Astrocyte (in vitro differentiated cells and primary cell): Measurements from ENCODE around the gene LIN37. TPM values are rescaled to one million over a fixed set of nuclear protein-coding genes. Genes with fewer than 3 reads are reported as not detected.

Source experiments
- DNase-seq: peaks from one replicate; pipeline ENCODE4 v3.0.0-alpha.2; 2010; ENCODE audit warnings: low read depth
- FAIRE-seq: peaks from 2 replicates; lab custom pipeline; 2011; peaks lifted over from hg19 to GRCh38; lab: Jason Lieb, UNC
- H2AFZ ChIP-seq: 2 replicates; pipeline ENCODE4 v1.6.0; 2012; ENCODE audit warnings: low read depth, low read length, inconsistent platforms
- H3K27ac ChIP-seq: 2 replicates; pipeline ENCODE4 v1.5.1; 2011; ENCODE audit warnings: low read depth, low read length, inconsistent platforms
- H3K27me3 ChIP-seq: 2 replicates; pipeline ENCODE4 v1.6.0; 2011; ENCODE audit warnings: low read length, inconsistent platforms; ENCODE audit not compliant: insufficient read depth
- H3K36me3 ChIP-seq: 2 replicates; pipeline ENCODE4 v1.5.1; 2011; ENCODE audit warnings: low read length, inconsistent platforms; ENCODE audit not compliant: insufficient read depth
- H3K4me1 ChIP-seq: 2 replicates; pipeline ENCODE4 v1.5.1; 2011; ENCODE audit warnings: low read length, inconsistent platforms; ENCODE audit not compliant: insufficient read depth
- H3K4me2 ChIP-seq: 2 replicates; pipeline ENCODE4 v1.6.0; 2012; ENCODE audit warnings: low read length, inconsistent platforms
- H3K4me3 ChIP-seq: 2 replicates; pipeline ENCODE4 v1.5.1; 2011; ENCODE audit warnings: low read depth, mild to moderate bottlenecking, low read length, inconsistent platforms; ENCODE audit not compliant: insufficient read depth
- H3K79me2 ChIP-seq: 2 replicates; pipeline ENCODE4 v1.6.0; 2012; ENCODE audit warnings: mild to moderate bottlenecking, low read length, inconsistent platforms; ENCODE audit not compliant: insufficient read depth
- H3K9ac ChIP-seq: 2 replicates; pipeline ENCODE4 v1.6.0; 2012; ENCODE audit warnings: mild to moderate bottlenecking, low read length, inconsistent platforms
- H3K9me3 ChIP-seq: 2 replicates; pipeline ENCODE4 v1.5.1; 2012; ENCODE audit warnings: low read depth, mild to moderate bottlenecking, low read length, inconsistent platforms; ENCODE audit not compliant: insufficient read depth
- H4K20me1 ChIP-seq: 2 replicates; pipeline ENCODE4 v1.6.0; 2012; ENCODE audit warnings: low read length, inconsistent platforms; ENCODE audit not compliant: insufficient read depth
- H3K27ac Mint-ChIP-seq: one replicate; pipeline ENCODE4 v1.8.0; 2021; ENCODE audit warnings: mild to moderate bottlenecking, mixed read lengths; ENCODE audit not compliant: unreplicated experiment
- H3K27me3 Mint-ChIP-seq: one replicate; pipeline ENCODE4 v1.8.0; 2021; ENCODE audit warnings: low read depth, mixed read lengths; ENCODE audit not compliant: unreplicated experiment
- H3K36me3 Mint-ChIP-seq: one replicate; pipeline ENCODE4 v1.8.0; 2021; ENCODE audit warnings: low read depth, mixed read lengths; ENCODE audit not compliant: unreplicated experiment
- H3K4me1 Mint-ChIP-seq: one replicate; pipeline ENCODE4 v1.8.0; 2021; ENCODE audit warnings: low read depth, mixed read lengths; ENCODE audit not compliant: unreplicated experiment
- H3K4me3 Mint-ChIP-seq: one replicate; pipeline ENCODE4 v1.8.0; 2021; ENCODE audit warnings: mild to moderate bottlenecking, moderate library complexity, mixed read lengths; ENCODE audit not compliant: unreplicated experiment
- H3K9me3 Mint-ChIP-seq: one replicate; pipeline ENCODE4 v1.8.0; 2021; ENCODE audit warnings: mild to moderate bottlenecking, mixed read lengths; ENCODE audit not compliant: unreplicated experiment
- CTCF ChIP-seq: IDR thresholded peaks from 2 replicates; pipeline ENCODE4 v1.5.1; 2011; ENCODE audit warnings: low read depth, mild to moderate bottlenecking, inconsistent platforms, low read length, moderate library complexity; ENCODE audit not compliant: insufficient read depth
- EZH2 ChIP-seq: IDR thresholded peaks from 2 replicates; pipeline ENCODE4 v1.6.1; 2012; ENCODE audit warnings: mild to moderate bottlenecking, low read length, inconsistent platforms; ENCODE audit not compliant: insufficient read depth
- total RNA-seq: library from RNA; stranded (reverse); gene quantifications from 2 replicates; pipeline ENCODE4 v1.2.1, GENCODE V29; 2021

The LIN37 gene
- total RNA-seq, 1 donor from 2014 or later: 15.6 TPM

DNA sequence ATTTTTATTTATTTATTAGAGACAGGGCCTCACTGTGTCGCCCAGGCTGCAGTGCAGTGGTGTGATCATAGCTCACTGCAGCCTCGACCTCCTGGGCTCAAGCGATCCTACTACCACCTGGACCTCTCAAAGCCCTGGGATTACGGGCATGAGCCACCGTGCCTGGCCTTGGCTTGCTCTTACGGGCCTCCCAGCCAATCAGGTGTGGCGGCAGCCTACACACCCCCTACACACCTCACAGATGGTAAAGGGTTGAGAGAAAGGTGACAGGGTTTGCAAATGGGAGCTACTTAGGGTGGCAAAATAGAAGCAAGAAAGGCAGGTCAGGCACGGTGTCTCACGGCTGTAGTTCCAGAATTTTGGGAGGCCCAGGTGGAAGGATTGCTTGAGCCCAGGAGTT is 45.0 kb upstream of the LIN37 start:
- Histone ChIP-seq H4K20me1 (no peaks in the 10 kb centered on the region), H3K27ac (no peak overlapping the region), H3K4me2 (no peak overlapping the region), H3K36me3 (no peaks in the 10 kb centered on the region), H2AFZ (no peak overlapping the region), H3K4me1 (peaks cover 6% of the 10 kb centered on the region), H3K9ac (no peak overlapping the region), H3K9me3 (no peaks in the 10 kb centered on the region), H3K27me3 (no peaks in the 10 kb centered on the region), H3K4me3 (no peak overlapping the region), H3K79me2 (no peaks in the 10 kb centered on the region)
- no peak overlapping the region for H3K4me3 Mint-ChIP-seq
- no peak overlapping the region for H3K27ac Mint-ChIP-seq
- H3K36me3 Mint-ChIP-seq: no peaks in the 10 kb centered on the region
- H3K27me3 Mint-ChIP-seq: peaks cover 24% of the 10 kb centered on the region
- peaks cover 2% of the 10 kb centered on the region for H3K4me1 Mint-ChIP-seq
- FAIRE-seq (no peak), DNase-seq (no peak)
- no peak for TF ChIP-seq CTCF
- TF ChIP-seq EZH2: no peak
- H3K9me3 Mint-ChIP-seq: peaks cover 2% of the 10 kb centered on the region

DNA sequence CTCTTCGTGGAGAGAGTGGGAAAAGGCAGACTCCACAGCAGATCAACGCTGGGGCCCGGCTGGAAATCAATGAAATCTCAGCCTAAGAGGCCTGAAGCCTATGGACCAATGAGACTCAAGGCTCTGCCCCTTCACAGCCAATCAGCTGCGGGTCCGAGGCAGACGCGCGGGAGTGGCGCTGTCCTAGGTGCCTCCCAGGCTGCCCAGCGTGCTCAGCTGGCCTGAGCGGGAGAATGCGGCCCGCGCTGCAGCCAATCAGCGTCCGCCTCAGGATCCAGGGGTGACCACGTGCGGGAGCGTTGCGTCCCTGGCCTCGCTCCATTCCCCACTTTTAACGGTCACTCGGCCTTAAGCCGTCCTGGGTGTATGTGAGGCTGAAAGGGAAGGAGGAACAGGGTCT is 44.2 kb upstream of the LIN37 start, which contains the start of gene ZBTB32:
Gene ZBTB32, plus strand, starts transcription at position 341 of the 400 bp plus-strand sequence. CDS start 10,069 bp downstream, outside the sequence.
- Mint-ChIP-seq H3K4me3 (no peak within 1 kb of the TSS), H3K9me3 (peaks cover 2% of the 10 kb centered on the region), H3K27me3 (peaks cover 18% of the 10 kb centered on the region), H3K4me1 (peaks cover 2% of the 10 kb centered on the region), H3K36me3 (no peaks in the 10 kb centered on the region), H3K27ac (no peak within 1 kb of the TSS)
- H4K20me1 ChIP-seq: no peaks in the 10 kb centered on the region
- no peak within 1 kb of the TSS for H3K4me3 ChIP-seq
- H3K27ac ChIP-seq: no peak within 1 kb of the TSS
- DNase-seq (peak; percentile 46), FAIRE-seq (no peak)
- H3K9ac ChIP-seq: no peak within 1 kb of the TSS
- H3K79me2 ChIP-seq: no peaks in the 10 kb centered on the region
- H2AFZ ChIP-seq: no peak within 1 kb of the TSS
- H3K27me3 ChIP-seq: no peaks in the 10 kb centered on the region
- no peaks in the 10 kb centered on the region for H3K36me3 ChIP-seq
- TF ChIP-seq CTCF (no peak), EZH2 (no peak)
- H3K9me3 ChIP-seq: no peaks in the 10 kb centered on the region
- H3K4me1 ChIP-seq: peaks cover 6% of the 10 kb centered on the region
- H3K4me2 ChIP-seq: no peak within 1 kb of the TSS

DNA sequence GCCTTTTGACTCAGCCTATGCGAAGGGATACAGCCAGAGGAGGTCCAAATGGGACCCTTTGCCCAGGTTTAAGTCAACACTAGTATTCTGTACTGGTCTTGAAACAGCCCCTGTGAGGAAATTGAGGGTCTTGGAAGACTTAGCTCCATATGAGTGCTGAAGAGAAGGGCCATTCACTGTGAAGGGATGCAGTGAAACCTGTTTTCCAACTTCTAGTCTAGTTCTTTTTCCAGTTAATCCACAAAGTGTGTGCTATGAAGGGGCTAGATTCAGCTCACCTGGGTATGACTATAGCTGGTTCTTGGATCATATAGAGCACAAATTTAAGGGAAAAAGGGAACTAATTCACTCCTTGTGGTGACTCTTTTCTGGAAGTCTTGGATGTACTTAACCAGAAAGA is 40.0 kb upstream of the LIN37 start:
- no peak for FAIRE-seq
- Mint-ChIP-seq H3K9me3 (peaks cover 2% of the 10 kb centered on the region), H3K4me3 (no peak overlapping the region), H3K4me1 (no peaks in the 10 kb centered on the region), H3K36me3 (peaks cover 3% of the 10 kb centered on the region), H3K27me3 (peaks cover 12% of the 10 kb centered on the region), H3K27ac (no peak overlapping the region)
- no peak for DNase-seq
- Histone ChIP-seq H3K9ac (no peak overlapping the region), H3K9me3 (no peaks in the 10 kb centered on the region), H3K4me3 (no peak overlapping the region), H3K4me2 (no peak overlapping the region), H3K4me1 (no peaks in the 10 kb centered on the region), H4K20me1 (no peaks in the 10 kb centered on the region), H3K27ac (no peak overlapping the region), H3K27me3 (no peaks in the 10 kb centered on the region), H3K36me3 (no peaks in the 10 kb centered on the region), H2AFZ (no peak overlapping the region), H3K79me2 (no peaks in the 10 kb centered on the region)
- TF ChIP-seq CTCF: no peak
